Measurements from ENCODE around the gene MAGI3.

MAGI3 gene

GRCh38 chr1:113686891-113687618, 296.7 kb downstream of the MAGI3 start:
- Histone ChIP-seq H3K4me3 (no peak overlapping the region), H3K27ac (peak overlapping the region; percentile 46 to 67)
- no peak for TF ChIP-seq CTCF (IDR thresholded peaks at IDR 0.05)
- no peak for DNase-seq (ENCODE audit: low spot score)

GRCh38 chr1:113691184-113691583, 300.9 kb downstream of the MAGI3 start:
- TF ChIP-seq CTCF (IDR thresholded peaks at IDR 0.05), result no peak
- Histone ChIP-seq H3K4me3 (no peak overlapping the region), H3K27ac (no peak overlapping the region)
- no peak for DNase-seq (ENCODE audit: low spot score)

- no peak for DNase-seq (ENCODE audit: low spot score)
- no peak for TF ChIP-seq CTCF (IDR thresholded peaks at IDR 0.05)
- Histone ChIP-seq H3K27ac (no peak overlapping the region), H3K4me3 (no peak overlapping the region)
Measured at GRCh38 chr1:113692342-113692741, 302.0 kb downstream of the MAGI3 start.

- H3K4me3 ChIP-seq, result no peak overlapping the region
- TF ChIP-seq CTCF (IDR thresholded peaks at IDR 0.05), result no peak
- H3K27ac ChIP-seq, result no peak overlapping the region
Measured at GRCh38 chr1:113692824-113693431, 302.6 kb downstream of the MAGI3 start.

GRCh38 chr1:113694910-113695309, 304.6 kb downstream of the MAGI3 start:
- no peak overlapping the region for H3K27ac ChIP-seq
- no peak for TF ChIP-seq CTCF (IDR thresholded peaks at IDR 0.05)
- no peak for DNase-seq (ENCODE audit: low spot score)

More at GRCh38 chr1:113692824-113693431, 302.6 kb downstream of the MAGI3 start:
- DNase-seq (ENCODE audit: low spot score), result no peak

GRCh38 chr1:113701429-113701828, 311.1 kb downstream of the MAGI3 start:
- TF ChIP-seq CTCF (IDR thresholded peaks at IDR 0.05), result no peak
- DNase-seq (ENCODE audit: low spot score), result no peak
- no peak overlapping the region for H3K4me3 ChIP-seq
- H3K27ac ChIP-seq, result no peak overlapping the region

More at GRCh38 chr1:113694910-113695309, 304.6 kb downstream of the MAGI3 start:
- H3K4me3 ChIP-seq, result no peak overlapping the region

Data from coronary artery (tissue), 2 donors.